Measurements from ENCODE around the gene RPL27A. TPM values are rescaled to one million over a fixed set of nuclear protein-coding genes. Genes with fewer than 3 reads are reported as not detected.
"Not testable (repeated sequence)": the region's sequence is repeated elsewhere in the genome, so short reads cannot be mapped to it uniquely, and the experiment has no call there.

Gene RPL27A
- 707 and 758 TPM in 2 replicates for total RNA-seq

DNA sequence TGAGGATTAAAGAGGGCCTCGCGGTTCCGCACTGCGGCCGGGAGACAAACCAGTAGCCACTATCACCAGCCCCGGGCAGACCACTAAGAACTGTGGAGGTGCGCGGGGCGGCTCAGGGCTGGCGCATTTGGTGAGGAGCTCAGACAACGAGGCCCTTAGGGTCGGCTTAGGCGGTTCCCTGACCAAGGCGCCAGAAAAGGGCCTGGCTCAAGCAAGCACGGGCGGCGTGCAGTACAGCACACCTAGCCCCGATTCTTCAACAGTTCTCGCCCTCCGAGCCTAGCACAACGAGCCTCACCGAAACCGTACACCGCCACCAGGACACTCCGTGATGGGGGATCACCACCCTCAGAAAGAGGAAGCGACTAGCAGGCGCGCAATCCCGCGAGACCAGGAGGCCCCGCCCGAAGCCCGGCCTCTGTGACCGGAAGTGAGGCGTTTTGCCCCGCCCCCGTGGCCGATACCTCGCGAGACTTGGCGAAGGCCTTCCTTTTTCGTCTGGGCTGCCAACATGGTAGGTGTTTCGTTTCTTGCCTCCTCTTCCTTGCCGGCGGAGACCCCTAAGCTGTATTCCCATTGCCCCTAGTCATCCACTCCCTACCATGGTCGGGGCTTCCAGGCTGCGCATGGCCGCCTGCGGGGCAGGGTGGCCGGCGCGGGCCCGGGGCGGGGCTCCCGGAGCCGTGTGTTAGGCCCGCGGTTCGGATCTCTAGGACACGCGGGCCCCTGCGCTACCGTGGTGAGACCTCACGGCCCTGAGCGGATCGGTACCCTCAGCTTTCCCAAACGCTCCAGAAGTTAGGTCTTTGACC lies at the start of gene RPL27A, which contains the start of gene TRIM66:
TSS of gene RPL27A (plus strand) at position 490 of the 812 bp plus-strand sequence. CDS start at position 512, 22 bp downstream.
TSS of gene TRIM66 (minus strand) at position 363 of the 812 bp plus-strand sequence. CDS start 10,391 bp downstream, outside the sequence.
- intact Hi-C loops (cut with micrococcal nuclease), result loop anchor here (1.0 to 10.0 kb wide), 10 partner anchors 8 to 1168 kb away; partner anchors contain the start of genes AKIP1, EIF3F, PPFIBP2 and TMEM41B

DNA sequence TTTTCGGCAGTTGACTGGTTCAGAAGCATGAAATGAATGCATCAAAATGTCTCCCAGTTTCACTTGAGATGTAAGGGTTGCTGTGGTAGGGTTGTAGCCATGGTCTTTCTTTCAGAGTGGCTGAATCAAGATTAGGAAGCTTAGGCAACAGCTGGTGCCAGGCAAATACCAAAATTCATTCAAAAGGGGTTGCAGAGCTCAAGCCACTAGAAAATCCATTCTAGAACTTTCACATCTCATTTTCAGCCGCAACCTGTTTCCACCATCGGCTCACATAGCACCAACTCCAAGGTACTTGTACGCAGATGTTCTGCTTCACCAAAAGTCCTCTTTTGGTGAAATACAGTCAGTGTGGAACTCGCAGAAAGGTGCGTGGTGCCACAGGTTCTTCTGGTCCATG lies 48.1 kb upstream of the RPL27A start:
- intact Hi-C loops (cut with micrococcal nuclease), result no loop called here

- intact Hi-C loops (cut with micrococcal nuclease), result no loop called here
These were observed 46.5 kb upstream of the RPL27A start for GRCh38 chr11:8636127-8636526.

DNA sequence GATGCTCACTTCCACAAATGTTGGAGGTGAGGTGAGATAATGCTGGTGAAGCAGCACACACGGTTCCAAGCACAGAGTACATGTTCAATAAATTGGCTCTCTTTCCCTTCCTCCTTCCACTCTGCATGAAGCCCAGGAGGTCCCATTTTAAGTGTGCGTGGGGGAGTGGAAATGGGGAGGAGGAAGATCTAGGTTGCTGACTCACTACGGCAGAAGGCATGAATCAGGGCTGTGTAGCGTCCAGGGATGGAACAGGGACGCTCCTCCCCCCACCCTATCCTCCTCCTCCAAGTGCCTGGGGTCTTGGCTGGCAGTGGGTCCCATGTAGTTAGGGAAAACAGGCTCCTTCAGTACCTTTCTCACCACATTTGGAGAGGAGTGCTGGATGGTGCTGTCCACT lies 44.3 kb upstream of the RPL27A start:
- intact Hi-C loops (cut with micrococcal nuclease), result no loop called here

DNA sequence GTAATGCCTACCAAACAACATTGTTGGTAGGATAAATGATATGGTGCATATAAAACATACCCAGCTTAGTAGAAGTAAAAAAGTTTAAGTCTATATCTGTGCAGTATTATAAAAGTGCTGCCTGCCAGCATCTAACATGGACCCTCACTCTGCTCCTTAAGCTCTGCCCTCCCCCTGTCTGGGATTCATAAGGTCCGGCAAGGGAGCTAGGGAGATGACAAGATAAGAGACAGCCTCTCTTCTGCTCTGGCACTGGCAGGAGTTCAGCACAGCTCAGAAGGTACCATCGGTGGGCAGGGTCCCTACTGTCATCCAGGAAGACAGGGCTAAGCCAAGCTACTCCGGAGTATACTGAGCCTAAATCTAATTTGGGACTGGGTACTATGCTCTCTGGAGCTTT lies 42.9 kb upstream of the RPL27A start:
- intact Hi-C loops (cut with micrococcal nuclease), result loop anchor here (5.0 kb wide), 1 partner anchor 1318 kb away; no protein-coding TSS in a partner anchor

DNA sequence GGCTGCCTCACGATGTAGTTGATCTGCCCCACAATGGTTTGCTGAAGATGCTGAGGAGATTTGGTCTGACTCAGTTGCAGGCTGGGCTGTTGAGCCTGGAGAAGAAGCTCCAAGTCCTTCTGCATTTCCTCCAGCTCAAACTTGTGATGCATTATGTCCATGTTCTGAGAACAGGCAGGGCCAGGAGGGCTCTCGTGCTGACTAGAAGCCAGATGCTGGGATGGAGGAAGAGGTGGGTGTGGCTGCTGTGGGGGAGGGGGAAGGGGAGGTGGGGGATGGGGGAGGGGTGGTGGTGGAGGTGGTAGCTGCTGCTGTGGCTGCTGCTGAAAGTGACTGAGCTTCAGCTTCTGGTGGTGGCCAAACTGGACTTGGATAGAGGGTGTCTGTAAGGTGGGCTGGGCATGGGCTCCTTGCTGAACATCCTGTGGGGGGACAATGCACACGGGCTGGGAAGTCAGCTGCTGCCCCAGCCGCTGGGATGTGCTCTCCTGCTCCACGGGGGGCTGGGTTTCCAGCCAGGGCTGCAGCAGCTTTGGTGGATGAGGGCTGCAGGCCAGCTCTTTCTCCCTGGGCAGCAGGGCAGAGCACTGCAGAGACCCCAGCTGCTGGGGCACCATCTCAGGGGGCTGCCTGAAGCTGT lies 42.2 kb upstream of the RPL27A start:
- intact Hi-C loops (cut with micrococcal nuclease), result loop anchor here (5.0 kb wide), 1 partner anchor 1317 kb away; no protein-coding TSS in a partner anchor

- intact Hi-C loops (cut with micrococcal nuclease), result loop anchor here (5.0 kb wide), 1 partner anchor 1316 kb away; no protein-coding TSS in a partner anchor
These were observed 41.3 kb upstream of the RPL27A start for GRCh38 chr11:8641332-8641731.

- intact Hi-C loops (cut with micrococcal nuclease), result loop anchor here (5.0 kb wide), 1 partner anchor 1315 kb away; no protein-coding TSS in a partner anchor
These were observed 40.3 kb upstream of the RPL27A start for GRCh38 chr11:8642196-8642841.

- intact Hi-C loops (cut with micrococcal nuclease), result no loop called here
These were observed 35.7 kb upstream of the RPL27A start for GRCh38 chr11:8646873-8647272.

GRCh38 chr11:8649361-8649760 lies 33.2 kb upstream of the RPL27A start:
- intact Hi-C loops (cut with micrococcal nuclease), result no loop called here

DNA sequence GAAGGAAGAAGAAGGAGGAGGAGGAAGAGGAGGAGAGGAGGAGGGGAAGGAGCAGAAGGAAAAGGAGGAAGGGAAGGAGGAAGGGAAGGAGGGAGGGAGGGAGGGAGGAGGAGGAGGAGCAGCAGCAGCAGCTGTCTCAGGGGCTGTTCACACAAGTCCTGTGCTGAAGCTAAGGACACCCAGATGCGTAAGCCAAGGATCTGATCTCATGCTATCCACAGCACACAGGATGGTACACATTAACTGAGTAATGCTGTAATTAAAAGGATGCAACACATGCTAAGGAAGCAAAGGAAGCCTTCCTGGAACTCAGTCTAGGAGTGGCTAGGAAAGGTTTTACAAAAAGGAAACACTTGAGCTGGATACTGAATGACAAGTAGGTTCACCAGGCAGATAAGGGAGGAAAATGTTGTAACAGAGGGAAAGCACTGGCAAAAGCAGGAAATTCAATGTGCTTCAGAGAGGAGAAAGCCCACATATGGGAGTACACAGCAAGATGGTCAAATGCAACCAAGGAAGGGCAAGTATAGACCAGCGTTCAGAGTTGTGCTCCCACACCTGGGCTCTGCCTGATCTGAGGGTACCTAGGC lies 32.1 kb upstream of the RPL27A start:
- intact Hi-C loops (cut with micrococcal nuclease), result no loop called here

GRCh38 chr11:8652140-8652539 lies 30.5 kb upstream of the RPL27A start:
- intact Hi-C loops (cut with micrococcal nuclease), result no loop called here

DNA sequence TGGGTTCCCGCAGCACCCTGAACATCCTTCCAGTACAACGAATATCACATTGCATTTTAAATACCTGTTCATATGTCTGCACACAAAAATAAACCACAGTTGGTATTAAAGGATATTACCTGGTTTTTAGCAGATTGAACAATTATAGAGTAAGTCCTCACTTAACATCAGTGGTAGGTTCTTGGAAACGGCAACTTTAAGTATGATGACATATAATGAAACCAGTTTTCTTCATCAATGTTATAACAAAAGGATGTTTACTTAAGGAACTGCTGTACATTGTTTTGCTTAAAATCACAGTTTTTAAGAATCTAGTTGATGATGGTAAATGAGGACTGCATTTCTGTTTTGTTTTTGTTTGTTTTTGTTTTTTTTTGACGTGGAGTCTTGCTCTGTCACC lies 28.1 kb upstream of the RPL27A start:
- intact Hi-C loops (cut with micrococcal nuclease), result no loop called here

GRCh38 chr11:8656291-8656690 lies 26.3 kb upstream of the RPL27A start:
- intact Hi-C loops (cut with micrococcal nuclease), result no loop called here

DNA sequence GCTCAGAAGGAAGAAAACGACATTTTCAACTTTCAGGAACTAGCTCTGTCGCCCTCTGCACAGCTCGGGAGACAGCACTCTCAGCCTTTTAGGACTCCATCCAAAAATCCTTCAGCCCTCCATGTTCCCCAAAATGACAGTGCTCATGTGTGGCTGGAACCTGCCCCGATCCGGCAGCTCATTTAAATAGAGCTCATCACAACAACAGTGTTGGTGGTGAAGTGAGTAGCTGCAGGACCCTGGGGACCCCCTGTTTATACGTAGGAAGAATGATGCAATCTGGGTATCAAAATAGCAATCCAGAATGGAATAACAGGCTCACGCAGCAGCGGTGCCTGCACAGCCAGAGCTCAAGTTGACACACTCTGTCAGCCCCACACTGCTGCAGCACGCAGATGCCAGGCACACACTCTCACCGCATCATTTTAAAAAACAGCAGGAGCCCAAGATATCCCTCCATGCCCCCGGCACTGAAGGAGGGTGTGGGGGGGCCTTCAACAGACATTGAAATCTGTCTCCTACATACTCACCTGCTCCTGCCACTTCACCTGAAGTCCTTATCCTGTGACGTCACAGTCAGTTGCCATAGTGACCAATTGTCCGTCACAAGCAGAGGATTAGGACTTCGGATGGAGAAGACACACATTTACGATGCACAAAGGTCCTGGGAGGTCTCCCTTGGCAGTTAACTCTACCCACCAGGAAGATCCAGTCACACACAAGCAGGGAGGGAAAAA lies 24.1 kb upstream of the RPL27A start:
- intact Hi-C loops (cut with micrococcal nuclease), result no loop called here

DNA sequence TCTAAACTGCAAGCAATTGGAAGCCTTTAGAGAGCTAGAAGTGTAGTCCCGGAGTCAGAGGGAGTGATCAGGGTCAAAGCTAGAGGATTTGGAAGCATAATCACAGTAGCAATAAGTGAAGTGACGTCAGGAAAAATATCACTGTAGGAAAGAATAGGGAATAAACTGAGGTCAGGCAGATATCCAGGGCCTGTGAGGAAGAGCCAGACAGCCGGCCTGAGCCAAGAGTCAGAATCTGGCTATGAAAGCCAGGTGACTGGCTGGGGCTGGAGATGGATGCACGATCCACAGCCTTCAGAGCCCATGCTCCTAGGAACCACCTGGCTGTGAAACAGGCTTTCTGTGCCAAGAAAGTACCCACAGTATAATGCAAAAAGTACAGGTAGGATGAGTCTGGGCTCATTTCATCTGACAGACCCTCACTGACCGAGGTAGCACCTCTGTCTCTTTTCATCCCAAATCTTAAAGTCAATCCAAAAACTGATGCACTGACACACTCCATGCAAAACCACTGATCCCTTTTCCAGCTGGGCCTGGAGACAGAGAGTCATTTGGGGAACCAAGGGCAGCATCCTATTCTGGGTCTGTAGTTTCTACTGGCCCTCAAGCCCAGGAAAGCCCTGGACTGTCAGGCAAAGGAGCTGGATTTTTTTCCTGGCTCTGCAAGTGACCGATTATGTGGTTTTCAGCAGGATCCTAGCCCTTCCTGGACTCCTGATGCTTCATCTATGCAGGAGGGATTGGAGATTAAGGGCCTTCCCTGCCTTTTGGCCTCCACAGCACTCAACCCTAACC lies 21.4 kb upstream of the RPL27A start:
- intact Hi-C loops (cut with micrococcal nuclease), result no loop called here

DNA sequence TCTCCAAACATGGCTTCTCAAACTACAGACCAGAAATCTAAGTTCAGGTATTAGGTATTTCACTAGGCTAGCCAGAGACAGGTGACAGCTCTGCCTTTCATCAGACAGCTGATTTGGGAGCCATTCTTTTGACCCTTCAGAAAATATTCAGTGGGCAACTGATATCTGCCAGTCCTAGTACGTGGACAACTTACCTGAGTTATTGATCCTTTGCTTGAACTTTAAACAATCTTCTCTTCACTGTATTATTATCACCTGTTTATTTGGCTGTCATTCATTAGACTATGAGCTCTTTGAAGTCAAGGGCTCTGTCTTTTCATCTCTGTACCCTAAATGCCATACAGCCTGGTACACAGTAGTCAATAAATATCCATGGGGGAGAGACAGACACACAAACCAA lies 17.4 kb upstream of the RPL27A start:
- intact Hi-C loops (cut with micrococcal nuclease), result no loop called here

- intact Hi-C loops (cut with micrococcal nuclease), result not testable (repeated sequence)
These were observed 12.5 kb upstream of the RPL27A start for GRCh38 chr11:8670081-8670480.

GRCh38 chr11:8671193-8671612 lies 11.4 kb upstream of the RPL27A start:
- intact Hi-C loops (cut with micrococcal nuclease), result no loop called here

GRCh38 chr11:8671651-8672062 lies 10.9 kb upstream of the RPL27A start:
- intact Hi-C loops (cut with micrococcal nuclease), result no loop called here
